WTC11 (cell line): ENCODE results near the gene GAS2. TPM values are rescaled to one million over a fixed set of nuclear protein-coding genes. Genes with fewer than 3 reads are reported as not detected.

Source experiments
- ATAC-seq: fragments of 200-7000 bp; cut with Tn5 transposase; 2 replicates; pipeline ENCODE4 v1.10.0; 2021; ENCODE audit warnings: mild to moderate bottlenecking, moderate library complexity
- CTCF ChIA-PET: fragments of 300-600 bp; sonication (Branson Sonifier 250); formaldehyde crosslinking; loops from one replicate; lab custom pipeline; 2021; ENCODE audit warnings: antibody characterized with exemption; lab: Charles Lee
- POLR2A ChIA-PET: fragments of 350-600 bp; sonication (Branson Sonifier 250); formaldehyde crosslinking; loops from one replicate; lab custom pipeline; 2021; ENCODE audit warnings: antibody characterized with exemption; lab: Charles Lee
- DNase-seq: peaks from one replicate; pipeline ENCODE4 v3.0.0; 2021; ENCODE audit warnings: low spot score
- H3K27ac Mint-ChIP-seq: 2 replicates; pipeline ENCODE4 v1.8.0; 2021; ENCODE audit warnings: mixed read lengths
- H3K27me3 Mint-ChIP-seq: 2 replicates; pipeline ENCODE4 v1.8.0; 2021; ENCODE audit warnings: low read depth, mild to moderate bottlenecking, moderate library complexity, mixed read lengths
- H3K36me3 Mint-ChIP-seq: 2 replicates; pipeline ENCODE4 v1.8.0; 2021; ENCODE audit warnings: mixed read lengths
- H3K4me1 Mint-ChIP-seq: 2 replicates; pipeline ENCODE4 v1.8.0; 2022; ENCODE audit warnings: mixed read lengths
- H3K4me3 Mint-ChIP-seq: 2 replicates; pipeline ENCODE4 v1.8.0; 2021; ENCODE audit warnings: mild to moderate bottlenecking, moderate library complexity, mixed read lengths
- H3K9me3 Mint-ChIP-seq: 2 replicates; pipeline ENCODE4 v1.8.0; 2021; ENCODE audit warnings: mixed read lengths
- EMX1 ChIP-seq: fragments of 250-450 bp; sonication (Bioruptor Pico); IDR thresholded peaks from 2 replicates; pipeline ENCODE4 v1.8.0; 2021; ENCODE audit warnings: mild to moderate bottlenecking
- ESRRA ChIP-seq: sonication (generic); formaldehyde crosslinking; IDR thresholded peaks from 2 replicates; pipeline ENCODE4 v1.8.1; 2022; ENCODE audit warnings: mild to moderate bottlenecking, missing genetic modification reagents, borderline replicate concordance
- IRF2 ChIP-seq: sonication (generic); formaldehyde crosslinking; IDR thresholded peaks from 2 replicates; pipeline ENCODE4 v1.8.0; 2022; ENCODE audit warnings: low read depth, missing genetic modification reagents, borderline replicate concordance
- JAZF1 ChIP-seq: fragments of 250-450 bp; sonication (Bioruptor Pico); IDR thresholded peaks from 2 replicates; pipeline ENCODE4 v1.9.0; 2021; ENCODE audit warnings: moderate library complexity, mild to moderate bottlenecking, inconsistent platforms
- JUN ChIP-seq: sonication (generic); formaldehyde crosslinking; IDR thresholded peaks from 2 replicates; pipeline ENCODE4 v1.8.0; 2023; ENCODE audit warnings: mild to moderate bottlenecking, missing genetic modification reagents
- MXD4 ChIP-seq: fragments of 250-450 bp; sonication (Bioruptor Pico); IDR thresholded peaks from 2 replicates; pipeline ENCODE4 v1.8.0; 2021; ENCODE audit warnings: mild to moderate bottlenecking, moderate library complexity, borderline replicate concordance
- NFE2L1 ChIP-seq: sonication (generic); formaldehyde crosslinking; IDR thresholded peaks from 2 replicates; pipeline ENCODE4 v1.8.1; 2023; ENCODE audit warnings: missing genetic modification reagents
- NR2C2 ChIP-seq: sonication (generic); formaldehyde crosslinking; IDR thresholded peaks from 2 replicates; pipeline ENCODE4 v1.8.0; 2022; ENCODE audit warnings: mild to moderate bottlenecking, missing genetic modification reagents
- NR3C1 ChIP-seq: sonication (generic); formaldehyde crosslinking; conservative IDR thresholded peaks from 2 replicates; pipeline ENCODE4 v1.8.1; 2023; ENCODE audit warnings: low read depth, mild to moderate bottlenecking, missing genetic modification reagents
- OVOL2 ChIP-seq: fragments of 250-450 bp; sonication (Bioruptor Pico); IDR thresholded peaks from 2 replicates; pipeline ENCODE4 v1.9.0; 2021; ENCODE audit warnings: mild to moderate bottlenecking, borderline replicate concordance
- RORB ChIP-seq: fragments of 250-450 bp; sonication (Bioruptor Pico); IDR thresholded peaks from 2 replicates; pipeline ENCODE4 v1.9.0; 2021; ENCODE audit warnings: mild to moderate bottlenecking
- ZBTB21 ChIP-seq: sonication (generic); formaldehyde crosslinking; IDR thresholded peaks from 2 replicates; pipeline ENCODE4 v1.8.1; 2023; ENCODE audit warnings: mild to moderate bottlenecking, missing genetic modification reagents, borderline replicate concordance
- ZNF138 ChIP-seq: sonication (generic); formaldehyde crosslinking; conservative IDR thresholded peaks from 2 replicates; pipeline ENCODE4 v1.8.1; 2022; ENCODE audit warnings: mild to moderate bottlenecking, moderate library complexity, missing genetic modification reagents
- ZNF219 ChIP-seq: sonication (generic); formaldehyde crosslinking; IDR thresholded peaks from 2 replicates; pipeline ENCODE4 v1.8.0; 2023; ENCODE audit warnings: missing genetic modification reagents, mild to moderate bottlenecking, borderline replicate concordance
- ZNF416 ChIP-seq: fragments of 250-450 bp; sonication (Bioruptor Pico); IDR thresholded peaks from 2 replicates; pipeline ENCODE4 v1.9.0; 2021; ENCODE audit warnings: mild to moderate bottlenecking, inconsistent platforms
- ZNF423 ChIP-seq: fragments of 250-450 bp; sonication (Bioruptor Pico); IDR thresholded peaks from 2 replicates; pipeline ENCODE4 v2.1.2; 2022; ENCODE audit warnings: mild to moderate bottlenecking, moderate library complexity
- total RNA-seq: library from RNA; stranded (reverse); gene quantifications from 3 replicates; pipeline ENCODE4 v1.2.3, GENCODE V29; 2021
- TF ChIP-seq, protein P1 (sequence below): sonication (generic); formaldehyde crosslinking; IDR thresholded peaks from 2 replicates; pipeline ENCODE4 v1.8.0; 2023; ENCODE audit warnings: missing genetic modification reagents, mild to moderate bottlenecking, borderline replicate concordance
- TF ChIP-seq, protein P2 (sequence below): sonication (generic); formaldehyde crosslinking; conservative IDR thresholded peaks from 2 replicates; pipeline ENCODE4 v1.8.1; 2022; ENCODE audit warnings: mild to moderate bottlenecking, missing genetic modification reagents
- TF ChIP-seq, protein P3 (sequence below): fragments of 250-450 bp; sonication (Bioruptor Pico); IDR thresholded peaks from 2 replicates; pipeline ENCODE4 v1.8.0; 2021; ENCODE audit warnings: mild to moderate bottlenecking
- TF ChIP-seq, protein P4 (sequence below): fragments of 250-450 bp; sonication (Bioruptor Pico); IDR thresholded peaks from 2 replicates; pipeline ENCODE4 v1.9.0; 2021; ENCODE audit warnings: mild to moderate bottlenecking
- TF ChIP-seq, protein P5 (sequence below): sonication (generic); formaldehyde crosslinking; conservative IDR thresholded peaks from 2 replicates; pipeline ENCODE4 v1.8.1; 2023; ENCODE audit warnings: mild to moderate bottlenecking, low read depth, missing genetic modification reagents, moderate library complexity
- TF ChIP-seq, protein P6 (sequence below): fragments of 200-600 bp; IDR thresholded peaks from 2 replicates; pipeline ENCODE4 v1.8.0; 2022; ENCODE audit warnings: antibody characterized with exemption
- TF ChIP-seq, protein P7 (sequence below): sonication (generic); formaldehyde crosslinking; IDR thresholded peaks from 2 replicates; pipeline ENCODE4 v1.8.0; 2022; ENCODE audit warnings: mild to moderate bottlenecking, missing genetic modification reagents

GAS2 gene
- total RNA-seq, 1 experiment from 2014 or later, result 1.8 TPM

DNA sequence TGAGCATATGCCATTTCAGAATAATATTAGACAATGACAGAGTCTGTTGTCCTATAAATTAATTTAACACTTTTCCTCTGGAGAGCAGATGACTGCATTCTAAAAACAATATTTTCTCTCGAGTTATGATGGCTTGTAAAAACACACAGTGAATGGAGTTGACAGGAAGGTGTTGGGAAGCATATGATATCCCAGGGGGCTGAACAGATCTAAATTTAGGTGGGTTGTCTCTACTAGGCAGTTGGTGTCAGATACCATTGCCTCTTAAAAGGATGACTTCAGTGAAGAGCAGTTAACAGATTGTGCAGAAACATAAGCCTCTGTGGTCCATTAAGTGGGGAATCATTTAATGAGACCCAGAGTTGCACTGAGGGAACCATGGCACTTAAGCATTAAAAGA lies 132.5 kb downstream of the GAS2 start:
- Mint-ChIP-seq H3K36me3 (no peaks in the 10 kb centered on the region), H3K4me1 (no peaks in the 10 kb centered on the region), H3K27me3 (no peaks in the 10 kb centered on the region), H3K9me3 (no peaks in the 10 kb centered on the region), H3K4me3 (no peak overlapping the region), H3K27ac (no peak overlapping the region)
- ChIA-PET POLR2A (no interaction called here), CTCF (interaction anchor here (0.9 kb wide), 1 partner anchor 11 kb away, joined by 4 read pairs; no protein-coding TSS in a partner anchor)
- no peak for ATAC-seq
- TF ChIP-seq, protein P1, sequence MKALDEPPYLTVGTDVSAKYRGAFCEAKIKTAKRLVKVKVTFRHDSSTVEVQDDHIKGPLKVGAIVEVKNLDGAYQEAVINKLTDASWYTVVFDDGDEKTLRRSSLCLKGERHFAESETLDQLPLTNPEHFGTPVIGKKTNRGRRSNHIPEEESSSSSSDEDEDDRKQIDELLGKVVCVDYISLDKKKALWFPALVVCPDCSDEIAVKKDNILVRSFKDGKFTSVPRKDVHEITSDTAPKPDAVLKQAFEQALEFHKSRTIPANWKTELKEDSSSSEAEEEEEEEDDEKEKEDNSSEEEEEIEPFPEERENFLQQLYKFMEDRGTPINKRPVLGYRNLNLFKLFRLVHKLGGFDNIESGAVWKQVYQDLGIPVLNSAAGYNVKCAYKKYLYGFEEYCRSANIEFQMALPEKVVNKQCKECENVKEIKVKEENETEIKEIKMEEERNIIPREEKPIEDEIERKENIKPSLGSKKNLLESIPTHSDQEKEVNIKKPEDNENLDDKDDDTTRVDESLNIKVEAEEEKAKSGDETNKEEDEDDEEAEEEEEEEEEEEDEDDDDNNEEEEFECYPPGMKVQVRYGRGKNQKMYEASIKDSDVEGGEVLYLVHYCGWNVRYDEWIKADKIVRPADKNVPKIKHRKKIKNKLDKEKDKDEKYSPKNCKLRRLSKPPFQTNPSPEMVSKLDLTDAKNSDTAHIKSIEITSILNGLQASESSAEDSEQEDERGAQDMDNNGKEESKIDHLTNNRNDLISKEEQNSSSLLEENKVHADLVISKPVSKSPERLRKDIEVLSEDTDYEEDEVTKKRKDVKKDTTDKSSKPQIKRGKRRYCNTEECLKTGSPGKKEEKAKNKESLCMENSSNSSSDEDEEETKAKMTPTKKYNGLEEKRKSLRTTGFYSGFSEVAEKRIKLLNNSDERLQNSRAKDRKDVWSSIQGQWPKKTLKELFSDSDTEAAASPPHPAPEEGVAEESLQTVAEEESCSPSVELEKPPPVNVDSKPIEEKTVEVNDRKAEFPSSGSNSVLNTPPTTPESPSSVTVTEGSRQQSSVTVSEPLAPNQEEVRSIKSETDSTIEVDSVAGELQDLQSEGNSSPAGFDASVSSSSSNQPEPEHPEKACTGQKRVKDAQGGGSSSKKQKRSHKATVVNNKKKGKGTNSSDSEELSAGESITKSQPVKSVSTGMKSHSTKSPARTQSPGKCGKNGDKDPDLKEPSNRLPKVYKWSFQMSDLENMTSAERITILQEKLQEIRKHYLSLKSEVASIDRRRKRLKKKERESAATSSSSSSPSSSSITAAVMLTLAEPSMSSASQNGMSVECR (CRISPR knock-in tag), result no peak
- TF ChIP-seq EMX1 (CRISPR knock-in tag) (no peak), ZNF219 (CRISPR knock-in tag) (no peak), ZNF138 (no peak), ZBTB21 (no peak), IRF2 (CRISPR knock-in tag) (no peak), JAZF1 (CRISPR knock-in tag) (no peak), ESRRA (CRISPR knock-in tag) (no peak), NFE2L1 (CRISPR knock-in tag) (no peak), OVOL2 (CRISPR knock-in tag) (no peak), NR3C1 (CRISPR knock-in tag) (no peak), JUN (CRISPR knock-in tag) (no peak), ZNF416 (no peak), RORB (CRISPR knock-in tag) (no peak)
- TF ChIP-seq, protein P2, sequence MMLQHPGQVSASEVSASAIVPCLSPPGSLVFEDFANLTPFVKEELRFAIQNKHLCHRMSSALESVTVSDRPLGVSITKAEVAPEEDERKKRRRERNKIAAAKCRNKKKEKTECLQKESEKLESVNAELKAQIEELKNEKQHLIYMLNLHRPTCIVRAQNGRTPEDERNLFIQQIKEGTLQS, result no peak
- TF ChIP-seq, protein P3, sequence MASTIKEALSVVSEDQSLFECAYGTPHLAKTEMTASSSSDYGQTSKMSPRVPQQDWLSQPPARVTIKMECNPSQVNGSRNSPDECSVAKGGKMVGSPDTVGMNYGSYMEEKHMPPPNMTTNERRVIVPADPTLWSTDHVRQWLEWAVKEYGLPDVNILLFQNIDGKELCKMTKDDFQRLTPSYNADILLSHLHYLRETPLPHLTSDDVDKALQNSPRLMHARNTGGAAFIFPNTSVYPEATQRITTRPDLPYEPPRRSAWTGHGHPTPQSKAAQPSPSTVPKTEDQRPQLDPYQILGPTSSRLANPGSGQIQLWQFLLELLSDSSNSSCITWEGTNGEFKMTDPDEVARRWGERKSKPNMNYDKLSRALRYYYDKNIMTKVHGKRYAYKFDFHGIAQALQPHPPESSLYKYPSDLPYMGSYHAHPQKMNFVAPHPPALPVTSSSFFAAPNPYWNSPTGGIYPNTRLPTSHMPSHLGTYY (CRISPR knock-in tag), result no peak
- TF ChIP-seq, protein P4, sequence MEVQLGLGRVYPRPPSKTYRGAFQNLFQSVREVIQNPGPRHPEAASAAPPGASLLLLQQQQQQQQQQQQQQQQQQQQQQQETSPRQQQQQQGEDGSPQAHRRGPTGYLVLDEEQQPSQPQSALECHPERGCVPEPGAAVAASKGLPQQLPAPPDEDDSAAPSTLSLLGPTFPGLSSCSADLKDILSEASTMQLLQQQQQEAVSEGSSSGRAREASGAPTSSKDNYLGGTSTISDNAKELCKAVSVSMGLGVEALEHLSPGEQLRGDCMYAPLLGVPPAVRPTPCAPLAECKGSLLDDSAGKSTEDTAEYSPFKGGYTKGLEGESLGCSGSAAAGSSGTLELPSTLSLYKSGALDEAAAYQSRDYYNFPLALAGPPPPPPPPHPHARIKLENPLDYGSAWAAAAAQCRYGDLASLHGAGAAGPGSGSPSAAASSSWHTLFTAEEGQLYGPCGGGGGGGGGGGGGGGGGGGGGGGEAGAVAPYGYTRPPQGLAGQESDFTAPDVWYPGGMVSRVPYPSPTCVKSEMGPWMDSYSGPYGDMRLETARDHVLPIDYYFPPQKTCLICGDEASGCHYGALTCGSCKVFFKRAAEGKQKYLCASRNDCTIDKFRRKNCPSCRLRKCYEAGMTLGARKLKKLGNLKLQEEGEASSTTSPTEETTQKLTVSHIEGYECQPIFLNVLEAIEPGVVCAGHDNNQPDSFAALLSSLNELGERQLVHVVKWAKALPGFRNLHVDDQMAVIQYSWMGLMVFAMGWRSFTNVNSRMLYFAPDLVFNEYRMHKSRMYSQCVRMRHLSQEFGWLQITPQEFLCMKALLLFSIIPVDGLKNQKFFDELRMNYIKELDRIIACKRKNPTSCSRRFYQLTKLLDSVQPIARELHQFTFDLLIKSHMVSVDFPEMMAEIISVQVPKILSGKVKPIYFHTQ (CRISPR knock-in tag), result no peak
- no peak for DNase-seq

DNA sequence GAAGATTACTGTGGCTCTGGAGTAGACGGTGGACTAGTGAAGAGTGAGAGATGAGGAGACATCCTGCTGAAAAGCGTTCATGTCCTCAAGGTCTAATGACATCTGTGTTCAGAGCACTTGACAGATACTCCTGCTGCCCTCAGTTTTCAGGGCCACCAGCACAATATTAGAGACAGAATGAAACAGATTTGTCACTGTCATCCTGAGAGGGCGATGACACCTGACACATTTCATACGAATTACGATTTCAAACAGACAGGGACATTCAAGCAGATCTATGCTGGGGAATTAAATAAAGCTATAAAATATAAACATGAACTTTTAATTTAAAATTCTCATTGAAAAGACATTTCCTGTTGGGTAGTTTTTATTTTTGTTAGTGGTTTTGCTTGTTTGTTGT lies 134.1 kb downstream of the GAS2 start:
- no peaks in the 10 kb centered on the region for H3K9me3 Mint-ChIP-seq
- POLR2A ChIA-PET, result no interaction called here
- no peak overlapping the region for H3K4me3 Mint-ChIP-seq
- no peak overlapping the region for H3K27ac Mint-ChIP-seq
- no peaks in the 10 kb centered on the region for H3K4me1 Mint-ChIP-seq
- CTCF ChIA-PET, result no interaction called here
- no peaks in the 10 kb centered on the region for H3K36me3 Mint-ChIP-seq
- no peak for DNase-seq
- no peaks in the 10 kb centered on the region for H3K27me3 Mint-ChIP-seq
- ATAC-seq, result no peak
- TF ChIP-seq, protein P5, sequence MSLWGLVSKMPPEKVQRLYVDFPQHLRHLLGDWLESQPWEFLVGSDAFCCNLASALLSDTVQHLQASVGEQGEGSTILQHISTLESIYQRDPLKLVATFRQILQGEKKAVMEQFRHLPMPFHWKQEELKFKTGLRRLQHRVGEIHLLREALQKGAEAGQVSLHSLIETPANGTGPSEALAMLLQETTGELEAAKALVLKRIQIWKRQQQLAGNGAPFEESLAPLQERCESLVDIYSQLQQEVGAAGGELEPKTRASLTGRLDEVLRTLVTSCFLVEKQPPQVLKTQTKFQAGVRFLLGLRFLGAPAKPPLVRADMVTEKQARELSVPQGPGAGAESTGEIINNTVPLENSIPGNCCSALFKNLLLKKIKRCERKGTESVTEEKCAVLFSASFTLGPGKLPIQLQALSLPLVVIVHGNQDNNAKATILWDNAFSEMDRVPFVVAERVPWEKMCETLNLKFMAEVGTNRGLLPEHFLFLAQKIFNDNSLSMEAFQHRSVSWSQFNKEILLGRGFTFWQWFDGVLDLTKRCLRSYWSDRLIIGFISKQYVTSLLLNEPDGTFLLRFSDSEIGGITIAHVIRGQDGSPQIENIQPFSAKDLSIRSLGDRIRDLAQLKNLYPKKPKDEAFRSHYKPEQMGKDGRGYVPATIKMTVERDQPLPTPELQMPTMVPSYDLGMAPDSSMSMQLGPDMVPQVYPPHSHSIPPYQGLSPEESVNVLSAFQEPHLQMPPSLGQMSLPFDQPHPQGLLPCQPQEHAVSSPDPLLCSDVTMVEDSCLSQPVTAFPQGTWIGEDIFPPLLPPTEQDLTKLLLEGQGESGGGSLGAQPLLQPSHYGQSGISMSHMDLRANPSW (CRISPR knock-in tag), result no peak
- TF ChIP-seq ZNF423 (CRISPR knock-in tag) (no peak), NR2C2 (CRISPR knock-in tag) (no peak), MXD4 (no peak), JAZF1 (CRISPR knock-in tag) (no peak)
- TF ChIP-seq, protein P6, sequence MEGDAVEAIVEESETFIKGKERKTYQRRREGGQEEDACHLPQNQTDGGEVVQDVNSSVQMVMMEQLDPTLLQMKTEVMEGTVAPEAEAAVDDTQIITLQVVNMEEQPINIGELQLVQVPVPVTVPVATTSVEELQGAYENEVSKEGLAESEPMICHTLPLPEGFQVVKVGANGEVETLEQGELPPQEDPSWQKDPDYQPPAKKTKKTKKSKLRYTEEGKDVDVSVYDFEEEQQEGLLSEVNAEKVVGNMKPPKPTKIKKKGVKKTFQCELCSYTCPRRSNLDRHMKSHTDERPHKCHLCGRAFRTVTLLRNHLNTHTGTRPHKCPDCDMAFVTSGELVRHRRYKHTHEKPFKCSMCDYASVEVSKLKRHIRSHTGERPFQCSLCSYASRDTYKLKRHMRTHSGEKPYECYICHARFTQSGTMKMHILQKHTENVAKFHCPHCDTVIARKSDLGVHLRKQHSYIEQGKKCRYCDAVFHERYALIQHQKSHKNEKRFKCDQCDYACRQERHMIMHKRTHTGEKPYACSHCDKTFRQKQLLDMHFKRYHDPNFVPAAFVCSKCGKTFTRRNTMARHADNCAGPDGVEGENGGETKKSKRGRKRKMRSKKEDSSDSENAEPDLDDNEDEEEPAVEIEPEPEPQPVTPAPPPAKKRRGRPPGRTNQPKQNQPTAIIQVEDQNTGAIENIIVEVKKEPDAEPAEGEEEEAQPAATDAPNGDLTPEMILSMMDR, result no peak
- TF ChIP-seq, protein P7, sequence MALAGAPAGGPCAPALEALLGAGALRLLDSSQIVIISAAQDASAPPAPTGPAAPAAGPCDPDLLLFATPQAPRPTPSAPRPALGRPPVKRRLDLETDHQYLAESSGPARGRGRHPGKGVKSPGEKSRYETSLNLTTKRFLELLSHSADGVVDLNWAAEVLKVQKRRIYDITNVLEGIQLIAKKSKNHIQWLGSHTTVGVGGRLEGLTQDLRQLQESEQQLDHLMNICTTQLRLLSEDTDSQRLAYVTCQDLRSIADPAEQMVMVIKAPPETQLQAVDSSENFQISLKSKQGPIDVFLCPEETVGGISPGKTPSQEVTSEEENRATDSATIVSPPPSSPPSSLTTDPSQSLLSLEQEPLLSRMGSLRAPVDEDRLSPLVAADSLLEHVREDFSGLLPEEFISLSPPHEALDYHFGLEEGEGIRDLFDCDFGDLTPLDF (CRISPR knock-in tag), result no peak
